Measurements from ENCODE around the gene NTNG1. TPM values are rescaled to one million over a fixed set of nuclear protein-coding genes. Genes with fewer than 3 reads are reported as not detected.

The NTNG1 gene
- total and polyA plus RNA-seq, 2 donors = 1.6 to 5.1 TPM

DNA sequence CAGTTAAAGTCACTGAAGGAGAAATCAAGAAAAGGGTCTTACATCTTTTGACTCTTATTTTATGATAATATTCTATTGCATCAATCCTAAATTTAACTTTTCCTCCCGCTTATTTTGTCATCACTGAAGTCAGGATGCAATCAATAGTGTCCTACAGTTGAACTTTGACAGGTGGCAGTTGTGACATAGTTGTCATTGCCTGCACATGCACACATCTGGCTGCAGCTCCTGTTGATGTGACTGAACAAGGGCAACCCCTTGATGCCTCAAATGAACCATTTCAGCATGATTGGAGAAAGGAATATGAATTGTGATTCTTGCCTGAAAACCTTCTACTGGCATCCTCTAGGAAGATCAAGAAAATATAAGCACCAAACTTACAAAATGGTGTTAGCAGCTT, 157.7 kb downstream of the NTNG1 start:
- no peaks in the 10 kb centered on the region for H3K27me3 ChIP-seq (ENCODE audit: control insufficient read depth in 2 of 2, insufficient read depth in 1 of 2, low read length in 1 of 2)
- no peaks in the 10 kb centered on the region for H3K4me1 ChIP-seq (ENCODE audit: control insufficient read depth in 2 of 2, insufficient read depth in 2 of 2, low read length in 2 of 2)
- WGBS = 0% methylated on average over 1 of the region's 1 CpG
- H3K4me3 ChIP-seq (ENCODE audit: low read length in 2 of 2) = no peak overlapping the region
- no peak overlapping the region for H3K27ac ChIP-seq (ENCODE audit: low read depth in 1 of 2, low read length in 1 of 2)
- H3K36me3 ChIP-seq (ENCODE audit: control insufficient read depth in 2 of 2, insufficient read depth in 2 of 2, low read length in 1 of 2) = no peaks in the 10 kb centered on the region
- no peaks in the 10 kb centered on the region for H3K9me3 ChIP-seq (ENCODE audit: control insufficient read depth in 2 of 2, insufficient read depth in 1 of 2, low read length in 1 of 2)
- no peak for DNase-seq (ENCODE audit: low read depth in 6 of 9, low spot score in 9 of 9)

DNA sequence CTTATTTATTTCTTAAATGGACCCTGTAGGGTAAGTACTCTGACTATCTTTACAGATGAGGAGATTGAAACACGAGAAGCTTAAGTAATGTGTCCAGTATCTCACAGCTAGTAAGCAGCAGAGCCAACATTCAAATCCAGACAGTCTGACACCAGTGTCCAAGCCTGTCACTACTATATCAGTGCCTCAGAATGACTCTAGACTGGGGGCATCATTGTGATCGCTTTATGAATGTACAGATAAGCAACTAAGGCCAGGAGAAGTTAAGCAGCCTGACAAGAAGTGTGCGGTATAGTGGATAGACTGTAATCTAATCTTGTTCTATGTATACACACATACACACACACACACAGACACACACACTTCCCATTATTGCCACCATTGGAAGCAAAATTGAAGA, 158.7 kb downstream of the NTNG1 start:
- Histone ChIP-seq H3K27ac (ENCODE audit: low read depth in 1 of 2, low read length in 1 of 2) (no peak overlapping the region), H3K4me3 (ENCODE audit: low read length in 2 of 2) (no peak overlapping the region), H3K27me3 (ENCODE audit: control insufficient read depth in 2 of 2, insufficient read depth in 1 of 2, low read length in 1 of 2) (no peaks in the 10 kb centered on the region), H3K9me3 (ENCODE audit: control insufficient read depth in 2 of 2, insufficient read depth in 1 of 2, low read length in 1 of 2) (no peaks in the 10 kb centered on the region), H3K36me3 (ENCODE audit: control insufficient read depth in 2 of 2, insufficient read depth in 2 of 2, low read length in 1 of 2) (no peaks in the 10 kb centered on the region), H3K4me1 (ENCODE audit: control insufficient read depth in 2 of 2, insufficient read depth in 2 of 2, low read length in 2 of 2) (no peaks in the 10 kb centered on the region)
- WGBS = 94% methylated on average over 3 of the region's 3 CpGs
- DNase-seq (ENCODE audit: low read depth in 6 of 9, low spot score in 9 of 9) = no peak

DNA sequence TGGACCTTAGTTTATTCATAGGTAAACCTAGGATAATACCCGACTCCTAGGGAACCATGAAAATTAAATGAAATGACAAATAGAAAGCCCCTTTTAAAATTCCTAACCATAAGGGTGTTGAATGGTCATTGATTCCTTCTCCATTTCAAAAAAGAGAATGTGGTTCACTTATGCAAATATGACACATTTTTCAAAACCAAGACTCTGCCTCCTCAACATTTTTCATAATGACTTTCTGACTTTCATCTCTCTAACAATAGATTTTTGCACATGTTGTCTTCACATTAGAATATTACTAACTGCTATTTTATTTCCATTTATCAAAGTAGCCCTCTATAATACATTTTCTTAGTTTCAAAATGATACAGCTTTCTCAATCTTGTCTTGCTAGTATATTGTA, 169.1 kb downstream of the NTNG1 start:
- no peaks in the 10 kb centered on the region for H3K27me3 ChIP-seq (ENCODE audit: control insufficient read depth in 2 of 2, insufficient read depth in 1 of 2, low read length in 1 of 2)
- no peaks in the 10 kb centered on the region for H3K36me3 ChIP-seq (ENCODE audit: control insufficient read depth in 2 of 2, insufficient read depth in 2 of 2, low read length in 1 of 2)
- no peaks in the 10 kb centered on the region for H3K9me3 ChIP-seq (ENCODE audit: control insufficient read depth in 2 of 2, insufficient read depth in 1 of 2, low read length in 1 of 2)
- H3K4me3 ChIP-seq (ENCODE audit: low read length in 2 of 2) = no peak overlapping the region
- 96% methylated on average over 1 of the region's 1 CpG for WGBS
- no peaks in the 10 kb centered on the region for H3K4me1 ChIP-seq (ENCODE audit: control insufficient read depth in 2 of 2, insufficient read depth in 2 of 2, low read length in 2 of 2)
- DNase-seq (ENCODE audit: low read depth in 6 of 9, low spot score in 9 of 9) = no peak
- no peak overlapping the region for H3K27ac ChIP-seq (ENCODE audit: low read depth in 1 of 2, low read length in 1 of 2)

DNA sequence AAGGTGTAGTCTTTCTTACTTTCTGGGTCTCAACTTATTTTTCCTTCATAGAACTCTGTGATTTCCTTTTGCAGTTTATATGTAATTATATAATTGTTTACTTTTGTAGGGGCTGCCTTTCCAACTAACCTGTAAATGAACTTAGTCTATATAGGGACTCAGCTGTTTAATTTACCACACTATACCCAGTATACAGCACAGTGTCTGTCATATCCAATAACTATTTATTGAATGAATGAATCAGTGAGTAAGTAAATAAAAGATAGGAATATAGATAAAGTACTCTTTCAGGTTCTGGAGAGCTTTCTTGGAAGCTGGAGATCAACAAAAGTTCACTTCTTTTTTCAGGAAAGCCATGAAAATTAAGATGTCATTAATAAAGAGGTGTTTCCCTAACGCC, 174.8 kb downstream of the NTNG1 start:
- DNase-seq (ENCODE audit: low read depth in 6 of 9, low spot score in 9 of 9) = no peak
- H3K27ac ChIP-seq (ENCODE audit: low read depth in 1 of 2, low read length in 1 of 2) = no peak overlapping the region
- H3K27me3 ChIP-seq (ENCODE audit: control insufficient read depth in 2 of 2, insufficient read depth in 1 of 2, low read length in 1 of 2) = no peaks in the 10 kb centered on the region
- no peaks in the 10 kb centered on the region for H3K36me3 ChIP-seq (ENCODE audit: control insufficient read depth in 2 of 2, insufficient read depth in 2 of 2, low read length in 1 of 2)
- no peaks in the 10 kb centered on the region for H3K4me1 ChIP-seq (ENCODE audit: control insufficient read depth in 2 of 2, insufficient read depth in 2 of 2, low read length in 2 of 2)
- no peak overlapping the region for H3K4me3 ChIP-seq (ENCODE audit: low read length in 2 of 2)
- WGBS = 53% methylated on average over 1 of the region's 1 CpG
- no peaks in the 10 kb centered on the region for H3K9me3 ChIP-seq (ENCODE audit: control insufficient read depth in 2 of 2, insufficient read depth in 1 of 2, low read length in 1 of 2)

DNA sequence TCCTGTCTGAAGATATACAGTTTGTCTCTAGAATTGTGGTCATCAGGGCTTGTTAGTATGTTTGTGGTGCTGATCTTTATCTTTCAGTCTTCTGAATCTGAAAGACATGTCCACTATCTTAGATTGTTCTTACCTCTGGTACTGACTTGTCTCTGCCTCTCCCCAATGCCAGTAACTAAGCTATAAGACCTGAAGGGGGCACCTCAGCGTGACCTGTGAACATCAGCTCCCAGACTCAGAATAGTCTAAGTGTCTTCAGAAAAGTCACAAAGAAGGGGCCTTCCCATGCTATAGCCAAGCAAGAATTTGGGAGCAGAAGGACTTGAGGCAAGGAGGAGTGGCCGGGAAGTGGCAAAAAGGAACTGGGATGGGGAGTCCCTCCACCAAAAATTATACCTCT, 178.1 kb downstream of the NTNG1 start:
- no peak for DNase-seq (ENCODE audit: low read depth in 6 of 9, low spot score in 9 of 9)
- H3K4me1 ChIP-seq (ENCODE audit: control insufficient read depth in 2 of 2, insufficient read depth in 2 of 2, low read length in 2 of 2) = no peaks in the 10 kb centered on the region
- H3K4me3 ChIP-seq (ENCODE audit: low read length in 2 of 2) = no peak overlapping the region
- 98% methylated on average over 2 of the region's 2 CpGs for WGBS
- H3K27ac ChIP-seq (ENCODE audit: low read depth in 1 of 2, low read length in 1 of 2) = no peak overlapping the region
- no peaks in the 10 kb centered on the region for H3K9me3 ChIP-seq (ENCODE audit: control insufficient read depth in 2 of 2, insufficient read depth in 1 of 2, low read length in 1 of 2)
- H3K27me3 ChIP-seq (ENCODE audit: control insufficient read depth in 2 of 2, insufficient read depth in 1 of 2, low read length in 1 of 2) = no peaks in the 10 kb centered on the region
- H3K36me3 ChIP-seq (ENCODE audit: control insufficient read depth in 2 of 2, insufficient read depth in 2 of 2, low read length in 1 of 2) = no peaks in the 10 kb centered on the region

DNA sequence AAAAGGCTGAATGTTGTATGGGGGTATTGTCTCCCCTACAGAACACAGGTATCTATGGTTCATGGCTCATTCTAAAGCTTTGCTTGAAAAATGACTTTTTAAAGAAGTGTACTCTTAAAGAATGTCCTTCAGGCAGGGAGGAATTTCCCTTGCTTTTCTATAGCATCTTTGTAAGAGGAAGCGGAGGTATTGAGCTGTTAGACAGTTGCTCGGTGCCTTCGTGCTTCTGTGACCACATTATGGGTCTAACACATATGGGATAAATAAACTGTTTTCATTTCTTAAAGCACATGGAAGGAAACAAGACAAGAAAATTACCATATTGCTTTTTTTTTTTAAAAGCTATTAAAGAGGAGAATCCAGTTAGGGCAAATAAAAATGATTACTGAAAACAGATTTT, 182.9 kb downstream of the NTNG1 start:
- no peaks in the 10 kb centered on the region for H3K36me3 ChIP-seq (ENCODE audit: control insufficient read depth in 2 of 2, insufficient read depth in 2 of 2, low read length in 1 of 2)
- no peak overlapping the region for H3K4me3 ChIP-seq (ENCODE audit: low read length in 2 of 2)
- H3K27ac ChIP-seq (ENCODE audit: low read depth in 1 of 2, low read length in 1 of 2) = no peak overlapping the region
- DNase-seq (ENCODE audit: low read depth in 6 of 9, low spot score in 9 of 9) = no peak
- H3K9me3 ChIP-seq (ENCODE audit: control insufficient read depth in 2 of 2, insufficient read depth in 1 of 2, low read length in 1 of 2) = no peaks in the 10 kb centered on the region
- no peaks in the 10 kb centered on the region for H3K27me3 ChIP-seq (ENCODE audit: control insufficient read depth in 2 of 2, insufficient read depth in 1 of 2, low read length in 1 of 2)
- H3K4me1 ChIP-seq (ENCODE audit: control insufficient read depth in 2 of 2, insufficient read depth in 2 of 2, low read length in 2 of 2) = no peaks in the 10 kb centered on the region
- WGBS = 72% methylated on average over 3 of the region's 3 CpGs

DNA sequence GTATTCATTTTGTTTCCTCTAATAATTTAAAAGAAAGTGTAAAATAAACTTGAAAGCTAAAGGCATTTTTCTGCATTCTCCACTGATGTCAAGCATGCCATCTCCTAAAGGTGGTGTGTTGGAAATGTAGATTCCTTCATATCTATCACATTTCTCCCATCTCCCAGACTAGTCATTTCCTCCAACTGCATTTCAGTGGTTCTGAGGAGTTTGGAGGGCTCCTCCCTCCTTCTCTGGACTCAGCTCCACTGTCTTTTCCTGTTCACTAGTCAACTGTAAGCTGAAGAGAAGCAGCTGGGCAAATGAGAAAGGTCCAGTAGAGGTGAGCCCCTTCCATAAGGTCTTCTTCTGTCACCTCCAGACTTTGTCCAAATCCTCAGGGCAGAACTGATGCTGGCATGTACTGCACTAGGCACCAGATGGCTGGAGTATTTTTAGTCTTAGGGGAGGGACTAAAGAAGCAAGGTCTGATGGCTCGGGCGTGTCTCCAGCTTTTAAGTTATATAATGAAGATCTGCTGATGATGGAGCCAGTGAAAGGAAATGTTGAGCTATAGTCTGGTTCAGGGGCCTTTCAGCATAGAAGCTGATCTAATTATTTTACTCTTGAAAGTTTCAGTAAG, 186.1 kb downstream of the NTNG1 start:
- DNase-seq (ENCODE audit: low read depth in 6 of 9, low spot score in 9 of 9) = no peak
- Histone ChIP-seq H3K27ac (ENCODE audit: low read depth in 1 of 2, low read length in 1 of 2) (no peak overlapping the region), H3K27me3 (ENCODE audit: control insufficient read depth in 2 of 2, insufficient read depth in 1 of 2, low read length in 1 of 2) (no peaks in the 10 kb centered on the region), H3K4me1 (ENCODE audit: control insufficient read depth in 2 of 2, insufficient read depth in 2 of 2, low read length in 2 of 2) (no peaks in the 10 kb centered on the region), H3K9me3 (ENCODE audit: control insufficient read depth in 2 of 2, insufficient read depth in 1 of 2, low read length in 1 of 2) (no peaks in the 10 kb centered on the region), H3K4me3 (ENCODE audit: low read length in 2 of 2) (no peak overlapping the region), H3K36me3 (ENCODE audit: control insufficient read depth in 2 of 2, insufficient read depth in 2 of 2, low read length in 1 of 2) (no peaks in the 10 kb centered on the region)
- 92% methylated on average over 2 of the region's 2 CpGs for WGBS

DNA sequence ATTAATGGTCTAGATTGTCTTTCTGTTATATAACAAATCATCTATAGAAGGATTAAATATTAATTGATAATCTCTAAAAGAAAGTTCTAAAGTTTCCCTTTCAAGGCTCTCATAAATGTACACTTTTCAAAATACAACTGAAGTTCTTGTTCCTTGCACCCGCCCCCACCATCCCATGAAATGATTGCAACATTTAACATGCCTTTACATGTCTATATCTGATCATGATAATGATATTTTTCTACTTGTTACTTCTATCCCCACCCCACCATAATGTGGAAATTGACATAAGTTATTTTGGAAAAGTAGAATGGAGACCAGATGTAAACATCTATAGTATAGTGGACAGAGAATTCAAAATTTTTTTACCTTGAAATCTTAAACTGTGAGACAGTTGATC, 186.6 kb downstream of the NTNG1 start:
- Histone ChIP-seq H3K27me3 (ENCODE audit: control insufficient read depth in 2 of 2, insufficient read depth in 1 of 2, low read length in 1 of 2) (no peaks in the 10 kb centered on the region), H3K9me3 (ENCODE audit: control insufficient read depth in 2 of 2, insufficient read depth in 1 of 2, low read length in 1 of 2) (no peaks in the 10 kb centered on the region), H3K27ac (ENCODE audit: low read depth in 1 of 2, low read length in 1 of 2) (no peak overlapping the region), H3K4me1 (ENCODE audit: control insufficient read depth in 2 of 2, insufficient read depth in 2 of 2, low read length in 2 of 2) (no peaks in the 10 kb centered on the region), H3K36me3 (ENCODE audit: control insufficient read depth in 2 of 2, insufficient read depth in 2 of 2, low read length in 1 of 2) (no peaks in the 10 kb centered on the region), H3K4me3 (ENCODE audit: low read length in 2 of 2) (no peak overlapping the region)
- WGBS = 93% methylated on average over 1 of the region's 1 CpG
- DNase-seq (ENCODE audit: low read depth in 6 of 9, low spot score in 9 of 9) = no peak

DNA sequence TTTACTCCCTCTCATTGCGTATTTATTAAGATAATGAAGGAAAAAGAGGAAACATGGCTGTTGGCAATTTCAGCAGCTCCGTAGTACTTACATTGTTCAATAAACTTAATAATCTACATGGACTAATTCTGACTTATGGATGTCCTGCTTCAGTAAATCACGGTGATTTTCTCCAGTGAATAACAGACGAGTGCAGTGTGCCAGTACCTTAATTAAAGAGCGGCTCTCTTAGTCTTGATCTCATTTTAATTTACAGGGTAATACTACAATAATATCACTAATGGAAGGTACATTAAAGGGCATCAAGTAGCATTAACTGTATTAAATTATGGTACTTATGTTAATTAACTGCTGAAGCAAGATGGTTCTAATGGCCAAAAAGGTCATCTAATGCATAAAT, 187.2 kb downstream of the NTNG1 start:
- DNase-seq (ENCODE audit: low read depth in 6 of 9, low spot score in 9 of 9) = no peak
- Histone ChIP-seq H3K27ac (ENCODE audit: low read depth in 1 of 2, low read length in 1 of 2) (no peak overlapping the region), H3K4me3 (ENCODE audit: low read length in 2 of 2) (no peak overlapping the region), H3K9me3 (ENCODE audit: control insufficient read depth in 2 of 2, insufficient read depth in 1 of 2, low read length in 1 of 2) (no peaks in the 10 kb centered on the region), H3K4me1 (ENCODE audit: control insufficient read depth in 2 of 2, insufficient read depth in 2 of 2, low read length in 2 of 2) (no peaks in the 10 kb centered on the region), H3K36me3 (ENCODE audit: control insufficient read depth in 2 of 2, insufficient read depth in 2 of 2, low read length in 1 of 2) (no peaks in the 10 kb centered on the region), H3K27me3 (ENCODE audit: control insufficient read depth in 2 of 2, insufficient read depth in 1 of 2, low read length in 1 of 2) (no peaks in the 10 kb centered on the region)
- WGBS = 98% methylated on average over 5 of the region's 5 CpGs

DNA sequence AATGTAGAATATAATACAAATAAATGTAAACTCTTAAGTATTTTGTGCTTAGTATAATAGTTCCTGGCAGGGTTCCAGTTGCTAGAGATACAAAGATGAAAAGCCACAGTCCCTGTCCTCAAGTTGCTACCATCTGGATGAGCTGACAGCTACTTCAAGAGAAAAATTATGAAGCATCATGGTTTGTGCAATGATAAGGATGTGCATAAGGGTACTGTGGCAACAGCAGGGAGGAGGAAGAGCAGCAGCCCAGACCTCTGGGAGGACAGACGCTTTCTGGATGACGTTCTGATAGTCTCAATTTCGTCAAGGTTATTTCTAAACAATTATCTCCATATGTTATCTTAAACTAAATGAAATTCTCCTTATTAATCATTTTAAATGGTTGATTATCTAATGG, 198.9 kb downstream of the NTNG1 start:
- H3K36me3 ChIP-seq (ENCODE audit: control insufficient read depth in 2 of 2, insufficient read depth in 2 of 2, low read length in 1 of 2) = no peaks in the 10 kb centered on the region
- DNase-seq (ENCODE audit: low read depth in 6 of 9, low spot score in 9 of 9) = no peak
- 96% methylated on average over 3 of the region's 3 CpGs for WGBS

More for the DNA sequence above, 198.9 kb downstream of the NTNG1 start:
- Histone ChIP-seq H3K4me3 (ENCODE audit: low read length in 2 of 2) (no peak overlapping the region), H3K9me3 (ENCODE audit: control insufficient read depth in 2 of 2, insufficient read depth in 1 of 2, low read length in 1 of 2) (no peaks in the 10 kb centered on the region), H3K4me1 (ENCODE audit: control insufficient read depth in 2 of 2, insufficient read depth in 2 of 2, low read length in 2 of 2) (no peaks in the 10 kb centered on the region), H3K27me3 (ENCODE audit: control insufficient read depth in 2 of 2, insufficient read depth in 1 of 2, low read length in 1 of 2) (no peaks in the 10 kb centered on the region), H3K27ac (ENCODE audit: low read depth in 1 of 2, low read length in 1 of 2) (no peak overlapping the region)
